Left lobe of liver (tissue), 2 donors: ENCODE results near the gene RASGRP1. TPM values are rescaled to one million over a fixed set of nuclear protein-coding genes. Genes with fewer than 3 reads are reported as not detected.
"Not testable (repeated sequence)": the region's sequence is repeated elsewhere in the genome, so short reads cannot be mapped to it uniquely, and the experiment has no call there.

Source experiments
- ATAC-seq: fragments of 200-7000 bp; cut with Tn5 transposase; one replicate; pipeline ENCODE4 v1.9.1; 2020; ENCODE audit warnings: mild to moderate bottlenecking, moderate library complexity
- DNase-seq: peaks from one replicate; pipeline ENCODE4 v3.0.0-alpha.2; 2020; ENCODE audit warnings: low spot score
- total RNA-seq: library from RNA; stranded (reverse); gene quantifications from one replicate; pipeline ENCODE4 v1.2.1, GENCODE V29; 2021
- donor health status: DM: no; HTN: no; CAD: no; lungs with moderate emphysema.
- donor health status: DM: no; HTN: yes; CAD: no.

RASGRP1 gene
- total RNA-seq: 0.28 TPM

DNA sequence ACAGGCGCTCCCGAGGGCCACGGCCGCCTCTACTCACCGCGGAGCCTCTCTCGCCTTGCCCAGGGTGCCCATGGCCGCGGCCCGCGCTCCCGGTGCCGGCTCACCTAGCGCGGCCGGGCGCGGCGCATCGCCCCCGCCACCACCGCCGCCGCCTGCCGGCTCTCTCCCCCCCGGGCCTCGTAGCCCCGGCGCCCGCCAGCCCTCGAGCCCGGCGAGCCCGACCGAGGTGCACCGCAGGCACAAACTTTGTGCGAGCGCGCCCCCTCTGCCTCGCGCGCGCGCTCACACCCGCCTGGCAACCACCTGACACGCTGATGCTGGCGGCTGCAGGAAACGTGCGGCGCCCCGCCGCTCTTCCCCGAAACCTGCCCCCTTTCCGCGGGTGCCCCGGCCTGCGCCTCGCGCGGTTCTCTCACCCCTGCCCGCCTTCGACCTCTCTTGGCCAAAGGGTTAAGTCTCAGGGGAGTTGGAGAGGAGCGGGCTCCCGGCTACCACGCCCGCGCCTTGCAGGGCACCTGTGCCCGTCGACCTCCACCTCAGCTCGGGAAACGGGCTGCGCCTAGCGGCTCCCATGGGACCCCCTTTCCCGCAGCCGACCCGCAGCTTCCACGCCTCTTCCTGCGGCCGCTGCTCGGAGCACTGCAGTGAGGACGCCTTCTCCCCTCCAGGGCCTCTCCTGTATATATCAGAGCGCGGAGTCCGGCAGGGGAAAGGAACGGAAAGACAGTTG, at the start of gene RASGRP1:
Gene RASGRP1, minus strand, starts transcription at position 258 of the 730 bp plus-strand sequence. Its CDS starts 186 bp downstream, at position 72.
- ATAC-seq: peak; percentile 85
- DNase-seq: peak; percentile 57

- ATAC-seq (no peak), DNase-seq (no peak)
These were observed 48.5 kb upstream of the RASGRP1 start for GRCh38 chr15:38613085-38613484.

DNA sequence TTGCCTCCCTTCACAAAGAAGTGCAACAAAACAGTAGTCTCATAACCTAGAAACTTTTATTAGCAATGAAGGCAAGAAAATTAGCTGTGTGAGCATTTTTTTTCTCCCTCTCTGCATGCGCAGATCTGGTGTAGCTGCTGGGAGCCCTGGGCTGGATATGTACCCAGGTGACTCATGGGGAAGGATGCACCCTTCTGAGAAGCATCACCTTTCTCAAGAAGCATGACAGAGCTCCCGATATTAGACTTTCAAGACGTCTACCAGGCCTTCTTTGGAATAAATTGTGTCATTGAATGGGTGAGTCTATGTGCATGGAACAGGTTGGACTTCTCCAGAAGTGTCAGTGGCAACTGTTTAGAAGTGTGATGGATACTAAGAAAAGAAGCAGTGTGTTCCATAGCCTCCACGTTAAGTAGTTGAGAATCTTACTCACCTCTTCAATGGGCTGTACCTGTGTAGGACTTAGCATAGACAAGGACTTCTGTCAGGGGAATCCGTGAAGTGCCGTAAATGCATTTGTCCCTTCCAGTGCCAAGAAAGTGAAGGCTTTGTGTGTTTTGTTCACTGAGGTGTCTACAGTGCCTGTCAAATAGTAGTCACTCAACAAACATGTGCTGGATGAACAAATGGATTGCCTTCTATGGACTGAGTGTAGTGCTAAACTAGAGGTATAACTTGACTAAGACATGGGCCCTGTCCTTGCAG, 47.7 kb upstream of the RASGRP1 start:
- DNase-seq (no peak), ATAC-seq (no peak)

DNA sequence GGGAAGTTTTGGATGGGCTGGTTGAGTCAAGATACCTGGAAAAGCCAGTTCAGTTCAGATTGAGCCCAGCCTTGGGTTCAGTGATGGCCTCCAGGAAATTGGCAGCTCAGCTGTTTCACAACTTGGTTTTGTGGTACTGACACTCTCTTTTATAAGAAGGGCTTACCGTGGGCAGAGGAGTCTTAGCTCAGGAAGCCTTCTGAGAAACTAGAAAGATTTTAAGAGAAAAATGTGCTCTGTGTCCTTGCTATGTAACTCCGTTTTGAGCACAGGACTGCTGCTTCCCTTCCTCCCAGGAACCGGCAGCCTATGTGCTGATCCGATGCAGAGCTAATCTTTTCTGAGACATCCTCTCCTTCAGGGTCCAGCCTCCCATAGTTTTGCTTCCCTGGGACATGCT, 46.6 kb upstream of the RASGRP1 start:
- DNase-seq: no peak
- no peak for ATAC-seq

GRCh38 chr15:38610748-38611147, 46.1 kb upstream of the RASGRP1 start:
- DNase-seq (no peak), ATAC-seq (no peak)

GRCh38 chr15:38609097-38609738, 44.6 kb upstream of the RASGRP1 start:
- ATAC-seq (no peak), DNase-seq (no peak)

- no peak for DNase-seq
- ATAC-seq: no peak
These were observed 44.1 kb upstream of the RASGRP1 start for GRCh38 chr15:38608682-38609081.

- ATAC-seq (no peak), DNase-seq (no peak)
These were observed 41.1 kb upstream of the RASGRP1 start for GRCh38 chr15:38605744-38606143.

DNA sequence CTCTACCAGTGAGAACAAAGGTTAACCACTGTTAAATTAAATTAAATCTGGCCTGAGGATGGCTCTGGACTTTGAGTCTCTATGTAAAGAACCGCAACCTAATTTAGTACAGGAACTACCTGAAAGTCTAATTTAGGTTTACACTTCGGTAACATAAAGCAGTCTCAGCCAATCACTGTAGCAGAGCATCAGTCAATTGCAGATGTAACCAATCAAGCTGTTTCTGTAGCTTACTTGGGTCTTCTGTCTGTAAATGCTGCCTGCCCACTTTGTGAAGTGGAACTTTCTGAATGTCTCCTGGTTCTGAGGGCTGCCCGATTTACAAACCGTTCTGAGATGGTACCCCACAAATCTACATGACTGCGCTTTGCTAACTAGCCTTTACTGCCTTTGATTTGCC, 39.1 kb upstream of the RASGRP1 start:
- ATAC-seq (no peak), DNase-seq (no peak)

GRCh38 chr15:38602910-38603670, 38.5 kb upstream of the RASGRP1 start:
- ATAC-seq: no peak
- DNase-seq: no peak

GRCh38 chr15:38600236-38600635, 35.6 kb upstream of the RASGRP1 start:
- ATAC-seq: no peak
- DNase-seq: no peak

DNA sequence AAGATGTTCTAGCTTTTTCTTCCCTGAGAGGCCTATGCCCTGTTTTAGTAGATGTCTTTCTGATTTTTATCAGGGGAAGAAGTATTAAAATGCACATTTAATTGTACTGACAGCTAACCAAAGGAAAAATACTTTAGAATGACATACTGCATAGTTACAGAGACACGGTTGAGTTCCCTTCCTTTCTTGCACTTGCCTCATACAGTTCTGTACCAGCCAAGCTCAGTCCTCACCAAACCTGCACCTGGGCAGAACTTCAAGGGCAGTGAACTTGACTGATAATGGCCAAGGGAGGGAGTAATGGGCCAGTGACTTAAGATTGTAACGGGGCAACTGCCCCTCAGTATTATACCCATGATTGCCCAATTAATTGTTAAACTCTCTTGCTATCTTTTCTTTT, 34.1 kb upstream of the RASGRP1 start:
- DNase-seq (no peak), ATAC-seq (no peak)

DNA sequence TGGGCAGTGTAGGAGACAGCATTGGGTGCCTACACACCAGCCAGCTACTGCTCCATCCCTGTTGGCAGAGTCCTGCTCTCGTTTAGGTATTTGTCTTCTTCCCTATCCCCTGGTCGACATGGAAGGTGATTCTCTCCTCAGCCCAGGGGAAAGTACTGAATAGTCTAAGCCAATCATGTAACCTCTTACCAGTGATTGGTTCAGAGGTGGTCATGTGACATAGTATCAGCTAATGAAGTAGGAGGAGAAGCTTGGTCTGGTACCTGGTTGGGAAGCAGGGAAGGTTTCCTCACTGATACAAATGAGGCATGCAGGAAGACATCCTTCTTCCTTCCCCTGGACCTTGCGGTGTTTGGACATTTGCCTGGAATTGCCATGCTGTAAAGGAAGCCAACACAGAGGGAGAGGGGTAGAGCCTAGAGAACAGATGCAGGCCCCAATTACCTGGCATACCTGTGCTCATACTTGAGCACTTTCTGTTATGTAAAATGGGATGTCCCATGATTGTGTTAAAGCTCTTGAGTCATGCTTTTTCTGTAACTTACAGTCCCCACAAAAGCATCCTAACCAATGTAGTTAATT, 32.7 kb upstream of the RASGRP1 start:
- ATAC-seq (no peak), DNase-seq (no peak)

- DNase-seq (no peak), ATAC-seq (no peak)
These were observed 28.9 kb upstream of the RASGRP1 start for GRCh38 chr15:38593524-38593923.

GRCh38 chr15:38589502-38589901, 24.9 kb upstream of the RASGRP1 start:
- ATAC-seq (no peak), DNase-seq (no peak)

- no peak for DNase-seq
- no peak for ATAC-seq
These were observed 24.1 kb upstream of the RASGRP1 start for GRCh38 chr15:38588672-38589071.

GRCh38 chr15:38587214-38587613, 22.6 kb upstream of the RASGRP1 start:
- DNase-seq: no peak
- no peak for ATAC-seq

- not testable (repeated sequence) for ATAC-seq, DNase-seq
These were observed 21.4 kb upstream of the RASGRP1 start for GRCh38 chr15:38586005-38586404.

GRCh38 chr15:38578626-38579025, 14.0 kb upstream of the RASGRP1 start:
- no peak for DNase-seq
- no peak for ATAC-seq

GRCh38 chr15:38577424-38577987, 12.9 kb upstream of the RASGRP1 start:
- no peak for DNase-seq
- ATAC-seq: no peak

DNA sequence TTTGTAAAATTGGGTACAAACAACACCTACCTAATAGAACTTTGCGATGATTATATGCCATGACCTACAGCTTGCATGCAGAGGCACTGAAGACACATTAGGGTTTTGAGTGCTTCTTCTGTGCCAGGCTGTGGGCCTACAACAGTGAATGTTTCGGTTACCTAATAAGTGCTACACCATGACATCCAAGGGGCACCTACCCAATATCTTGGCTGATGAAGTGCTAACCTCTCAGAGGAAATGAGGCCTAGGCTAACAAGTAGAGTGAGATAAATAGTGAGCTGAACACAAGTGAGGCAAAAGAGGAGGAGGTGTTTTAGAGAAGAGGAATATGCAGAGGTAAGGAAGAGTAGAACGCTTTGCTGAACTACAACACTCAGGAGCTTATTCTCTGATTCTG, 12.2 kb upstream of the RASGRP1 start:
- ATAC-seq: no peak
- DNase-seq: no peak
